ENCODE results near the gene PLEKHG5. TPM values are rescaled to one million over a fixed set of nuclear protein-coding genes. Genes with fewer than 3 reads are reported as not detected.

PLEKHG5 gene
- total RNA-seq, 4 donors from 2014 or later: 72.5 to 170 (median 99.8) TPM

DNA sequence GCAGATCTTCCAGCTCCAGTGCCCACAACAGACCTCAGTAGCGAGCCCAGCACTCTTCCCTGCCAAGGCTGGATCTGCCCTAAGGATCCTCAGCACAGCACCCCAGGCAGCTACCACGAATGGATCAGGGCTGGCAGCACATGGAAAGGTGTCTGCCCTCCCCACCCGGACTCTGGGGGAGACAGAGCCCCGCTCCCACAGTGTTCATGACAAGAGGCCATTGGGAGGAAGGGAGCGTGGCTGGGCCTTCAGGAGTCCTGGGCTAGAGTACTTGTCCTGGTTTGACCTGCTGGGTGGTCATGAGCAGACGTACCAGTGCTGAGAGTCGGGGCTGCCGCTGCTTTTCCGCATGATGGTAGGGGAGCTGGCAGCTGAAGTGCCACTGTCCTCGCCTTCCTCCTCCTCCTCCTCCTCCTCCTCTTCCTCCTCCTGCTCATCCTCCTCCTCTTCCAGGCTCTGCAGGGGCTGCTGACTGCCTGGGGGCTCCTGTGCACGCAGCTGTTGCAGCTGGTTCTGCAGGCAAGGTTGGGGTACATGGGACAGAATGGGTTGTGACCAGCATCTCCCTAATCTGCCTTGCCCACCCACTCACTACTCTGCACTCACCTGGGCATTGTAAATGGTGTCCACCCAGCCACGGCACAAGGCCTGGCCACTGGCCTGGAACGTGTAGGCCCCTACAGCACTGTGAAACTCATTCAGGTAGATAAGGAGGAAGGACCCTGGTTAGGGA lies 22.6 kb downstream of the PLEKHG5 start:
- intact Hi-C loops (cut with DNase I; ENCODE audit: low total_unique reads): no loop called here
- H3K4me3 ChIP-seq (ENCODE audit: low read depth, poor library complexity, severe bottlenecking): no peak overlapping the region
- no peak for DNase-seq (ENCODE audit: low spot score in 2 of 2)
- WGBS, 2 donors: 88 to 89% methylated on average over 13 of the region's 13 CpGs
- no peak for TF ChIP-seq POLR2A (IDR thresholded peaks at IDR 0.05)
- TF ChIP-seq, protein P1, sequence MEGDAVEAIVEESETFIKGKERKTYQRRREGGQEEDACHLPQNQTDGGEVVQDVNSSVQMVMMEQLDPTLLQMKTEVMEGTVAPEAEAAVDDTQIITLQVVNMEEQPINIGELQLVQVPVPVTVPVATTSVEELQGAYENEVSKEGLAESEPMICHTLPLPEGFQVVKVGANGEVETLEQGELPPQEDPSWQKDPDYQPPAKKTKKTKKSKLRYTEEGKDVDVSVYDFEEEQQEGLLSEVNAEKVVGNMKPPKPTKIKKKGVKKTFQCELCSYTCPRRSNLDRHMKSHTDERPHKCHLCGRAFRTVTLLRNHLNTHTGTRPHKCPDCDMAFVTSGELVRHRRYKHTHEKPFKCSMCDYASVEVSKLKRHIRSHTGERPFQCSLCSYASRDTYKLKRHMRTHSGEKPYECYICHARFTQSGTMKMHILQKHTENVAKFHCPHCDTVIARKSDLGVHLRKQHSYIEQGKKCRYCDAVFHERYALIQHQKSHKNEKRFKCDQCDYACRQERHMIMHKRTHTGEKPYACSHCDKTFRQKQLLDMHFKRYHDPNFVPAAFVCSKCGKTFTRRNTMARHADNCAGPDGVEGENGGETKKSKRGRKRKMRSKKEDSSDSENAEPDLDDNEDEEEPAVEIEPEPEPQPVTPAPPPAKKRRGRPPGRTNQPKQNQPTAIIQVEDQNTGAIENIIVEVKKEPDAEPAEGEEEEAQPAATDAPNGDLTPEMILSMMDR (IDR thresholded peaks at IDR 0.05): no peak

DNA sequence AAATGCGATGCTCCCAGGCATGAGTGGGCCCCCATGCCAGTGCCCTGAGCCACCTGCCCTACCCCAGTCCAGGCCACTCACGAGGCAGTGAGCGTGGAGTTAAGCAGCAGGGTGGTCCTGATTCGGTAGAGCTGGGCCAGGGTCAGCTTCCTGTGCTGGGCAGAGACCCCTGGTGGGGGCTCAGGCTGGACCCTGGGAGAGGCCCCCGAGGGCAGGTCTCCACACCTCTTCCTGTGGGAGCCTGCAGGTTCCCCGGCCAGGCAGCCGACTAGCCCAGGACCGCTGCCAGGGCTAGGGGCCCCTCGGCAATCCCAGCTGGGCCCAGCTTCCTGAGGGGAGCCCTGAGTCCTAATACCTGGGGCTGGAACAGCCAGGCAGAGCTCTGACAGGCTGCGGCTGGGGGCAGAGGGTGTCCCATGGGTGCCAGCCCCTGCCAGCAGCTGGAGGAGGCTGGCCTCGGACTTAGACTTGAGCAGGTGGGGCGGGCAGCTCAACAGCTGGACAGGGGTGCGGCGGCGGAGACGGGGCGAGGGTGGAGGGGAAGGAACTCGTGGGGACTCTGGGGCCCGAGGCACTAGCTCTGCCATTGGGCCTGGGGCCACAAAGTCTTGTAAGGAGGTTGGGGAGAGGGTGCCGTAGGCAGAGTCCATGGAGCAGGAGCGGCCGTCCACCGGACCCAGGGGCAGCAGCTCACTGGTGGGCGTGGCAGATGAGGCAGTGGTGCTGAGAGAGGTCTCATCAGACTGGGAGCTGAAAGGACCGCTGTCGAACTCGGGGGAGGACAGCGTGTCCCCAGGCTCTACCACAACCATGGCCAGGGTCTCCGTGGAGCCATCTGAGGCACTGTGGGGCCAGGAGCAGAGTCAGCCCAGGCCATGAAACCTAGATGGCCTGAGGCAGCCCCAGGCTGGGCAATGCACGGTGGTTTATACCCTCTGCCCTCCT lies 23.5 kb downstream of the PLEKHG5 start:
- DNase-seq (ENCODE audit: low spot score in 2 of 2): no peak
- 90 to 91% methylated on average over 28 to 30 of the region's 30 CpGs for WGBS, 2 donors
- TF ChIP-seq POLR2A (IDR thresholded peaks at IDR 0.05): no peak
- TF ChIP-seq, protein P1 (IDR thresholded peaks at IDR 0.05): no peak
- H3K4me3 ChIP-seq (ENCODE audit: low read depth, poor library complexity, severe bottlenecking): no peak overlapping the region
- intact Hi-C loops (cut with DNase I; ENCODE audit: low total_unique reads): no loop called here

DNA sequence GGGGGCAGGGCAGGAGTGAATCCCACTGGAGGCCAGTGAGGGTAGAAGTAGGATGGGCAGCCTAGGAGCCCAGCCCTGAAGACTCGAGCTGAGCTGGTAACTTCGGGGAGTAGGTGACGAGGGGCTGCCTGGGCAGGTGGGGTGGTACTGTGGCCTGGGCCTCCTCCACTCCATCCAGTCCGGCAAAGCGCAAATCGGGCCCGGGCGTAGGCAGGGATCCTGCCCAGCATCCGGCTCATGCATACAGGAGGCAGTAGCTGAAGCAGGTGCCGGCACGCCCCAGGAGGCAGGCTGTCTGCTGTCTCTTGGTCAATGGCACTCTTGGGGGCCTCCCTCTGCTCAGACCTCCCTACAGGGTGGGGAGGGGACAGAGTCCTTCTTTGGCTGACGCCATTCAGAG lies 24.2 kb downstream of the PLEKHG5 start:
- intact Hi-C loops (cut with DNase I; ENCODE audit: low total_unique reads): no loop called here
- DNase-seq (ENCODE audit: low spot score in 2 of 2): no peak
- TF ChIP-seq, protein P1 (IDR thresholded peaks at IDR 0.05): no peak
- no peak for TF ChIP-seq POLR2A (IDR thresholded peaks at IDR 0.05)
- 90 to 95% methylated on average over 12 of the region's 12 CpGs for WGBS, 2 donors
- H3K4me3 ChIP-seq (ENCODE audit: low read depth, poor library complexity, severe bottlenecking): no peak overlapping the region

DNA sequence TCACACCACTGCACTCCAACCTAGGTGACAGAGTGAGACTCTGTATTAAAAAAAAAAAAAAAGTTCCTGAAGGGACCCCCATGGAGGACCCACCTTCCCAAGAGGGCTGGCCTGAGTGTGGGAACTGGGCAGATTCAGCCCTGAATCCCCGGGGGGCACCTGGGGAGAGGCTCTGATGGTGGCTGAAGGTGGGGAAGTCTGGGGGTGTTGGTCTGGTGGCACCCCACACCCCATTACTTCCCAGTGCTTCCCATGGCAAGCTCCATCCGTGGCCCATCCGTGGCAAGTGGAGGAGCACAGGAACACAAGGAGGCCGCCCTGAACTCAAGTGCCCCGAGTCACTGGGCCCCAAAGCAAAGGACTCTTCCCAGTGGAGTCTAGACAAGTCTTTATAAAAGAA lies 24.7 kb downstream of the PLEKHG5 start:
- H3K4me3 ChIP-seq (ENCODE audit: low read depth, poor library complexity, severe bottlenecking): no peak overlapping the region
- WGBS, 2 donors: 86 to 96% methylated on average over 5 of the region's 5 CpGs
- DNase-seq (ENCODE audit: low spot score in 2 of 2): no peak
- TF ChIP-seq, protein P1 (IDR thresholded peaks at IDR 0.05): no peak
- TF ChIP-seq POLR2A (IDR thresholded peaks at IDR 0.05): no peak
- intact Hi-C loops (cut with DNase I; ENCODE audit: low total_unique reads): no loop called here

DNA sequence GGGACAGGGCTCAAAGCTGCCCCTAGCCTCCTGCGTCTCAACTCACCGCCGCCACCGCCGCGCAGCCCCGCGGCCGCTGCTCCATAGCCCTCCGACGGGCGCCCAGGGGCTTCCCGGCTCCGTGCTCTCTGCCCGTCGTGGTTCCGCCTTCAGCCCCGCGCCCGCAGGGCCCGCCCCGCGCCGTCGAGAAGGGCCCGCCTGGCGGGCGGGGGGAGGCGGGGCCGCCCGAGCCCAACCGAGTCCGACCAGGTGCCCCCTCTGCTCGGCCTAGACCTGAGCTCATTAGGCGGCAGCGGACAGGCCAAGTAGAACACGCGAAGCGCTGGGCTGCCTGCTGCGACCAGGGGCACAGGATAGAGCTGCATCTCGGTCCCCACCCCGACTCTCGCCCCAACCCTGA lies 25.4 kb downstream of the PLEKHG5 start, which contains the start of gene TNFRSF25:
TSS of gene TNFRSF25 (minus strand) at position 151 of the 400 bp plus-strand sequence. CDS start at position 85, 66 bp downstream.
- DNase-seq (ENCODE audit: low spot score in 2 of 2): no peak
- WGBS, 2 donors: 66 to 91% methylated on average over 6 to 36 of the region's 43 CpGs
- intact Hi-C loops (cut with DNase I; ENCODE audit: low total_unique reads): no loop called here
- H3K4me3 ChIP-seq (ENCODE audit: low read depth, poor library complexity, severe bottlenecking): no peak within 1 kb of the TSS
- TF ChIP-seq, protein P1 (IDR thresholded peaks at IDR 0.05): no peak
- TF ChIP-seq POLR2A (IDR thresholded peaks at IDR 0.05): no peak

All from lower leg skin (tissue), 4 donors.